Measurements from ENCODE around the gene EPB41L4A.

- TF ChIP-seq GATA2 (IDR thresholded peaks at IDR 0.05; ENCODE audit: low read depth, low read length) (no peak), GATA3 (IDR thresholded peaks at IDR 0.05; ENCODE audit: low read depth, low read length) (no peak)
Observed at GRCh38 chr5:112283034-112283582, 136.0 kb downstream of the EPB41L4A start.

All from SH-SY5Y (cell line).